H1 (cell line): Measurements from ENCODE around the gene SELENOI. TPM values are rescaled to one million over a fixed set of nuclear protein-coding genes. Genes with fewer than 3 reads are reported as not detected.

Experiments
- CTCF ChIA-PET: fragments of 300-600 bp; sonication (Branson Sonifier 250); formaldehyde crosslinking; loops from one replicate; lab custom pipeline; 2021; ENCODE audit not compliant: partially characterized antibody; lab: Charles Lee
- POLR2A ChIA-PET: fragments of 300-600 bp; sonication (Branson Sonifier 250); formaldehyde crosslinking; loops from one replicate; lab custom pipeline; 2021; ENCODE audit warnings: inconsistent platforms; ENCODE audit not compliant: partially characterized antibody; lab: Charles Lee
- DNase-seq, 2 experiments: peaks; one replicate each; pipeline versions ENCODE4 v3.0.0 to v3.0.0-alpha.2; 2010 to 2022; ENCODE audit warnings: low spot score in 2 of 2, low read depth in 1 of 2, mixed read lengths in 1 of 2
- FAIRE-seq: peaks from 2 replicates; lab custom pipeline; 2011; peaks lifted over from hg19 to GRCh38; lab: Jason Lieb, UNC
- H2AFZ ChIP-seq: 2 replicates; pipeline ENCODE4 v1.8.1; 2012; ENCODE audit warnings: low read length, inconsistent platforms
- H2AK5ac ChIP-seq: 2 replicates; pipeline ENCODE4 v1.6.1; 2013; ENCODE audit warnings: low read depth, low read length
- H2BK120ac ChIP-seq: replicated peaks from 2 replicates; pipeline ENCODE3; 2013; ENCODE audit warnings: low read depth, low read length, inconsistent platforms
- H2BK12ac ChIP-seq: 2 replicates; pipeline ENCODE4 v1.6.1; 2013; ENCODE audit warnings: low read depth, low read length
- H2BK15ac ChIP-seq: 2 replicates; pipeline ENCODE4 v1.6.1; 2013; ENCODE audit warnings: low read length
- H2BK20ac ChIP-seq: 2 replicates; pipeline ENCODE4 v1.6.1; 2013; ENCODE audit warnings: low read length
- H2BK5ac ChIP-seq: 2 replicates; pipeline ENCODE4 v1.6.1; 2013; ENCODE audit warnings: low read depth, low read length
- H3K14ac ChIP-seq: 2 replicates; pipeline ENCODE4 v1.6.1; 2013; ENCODE audit warnings: inconsistent platforms; ENCODE audit not compliant: insufficient read length
- H3K18ac ChIP-seq: 2 replicates; pipeline ENCODE4 v1.6.1; 2013; ENCODE audit warnings: low read length; ENCODE audit errors: extremely low read depth
- H3K23ac ChIP-seq: 2 replicates; pipeline ENCODE4 v1.6.1; 2013; ENCODE audit warnings: inconsistent platforms; ENCODE audit not compliant: insufficient read length
- H3K23me2 ChIP-seq: 2 replicates; pipeline ENCODE4 v1.6.1; 2013; ENCODE audit warnings: low read depth, low read length
- H3K27ac ChIP-seq: 2 replicates; pipeline ENCODE4 v1.6.1; 2011; ENCODE audit warnings: low read depth, low read length, inconsistent platforms
- H3K27me3 ChIP-seq, 4 experiments: replicated peaks in 1 of 4; 1 replicate in 1 of 4; 2 replicates in 3 of 4; pipeline versions ENCODE4 v1.6.1 to v1.8.1; 2011 to 2013; ENCODE audit warnings: low read length in 3 of 4, mild to moderate bottlenecking in 3 of 4, inconsistent platforms in 2 of 4, mixed read lengths in 2 of 4, moderate library complexity in 1 of 4; ENCODE audit not compliant: control insufficient read depth in 3 of 4, insufficient read depth in 3 of 4; ENCODE audit errors: extremely low read depth in 1 of 4
- H3K36me3 ChIP-seq, 4 experiments: 2 replicates each; pipeline versions ENCODE4 v1.6.1 to v1.8.1; 2011 to 2013; ENCODE audit warnings: mild to moderate bottlenecking in 4 of 4, low read length in 3 of 4, moderate library complexity in 2 of 4, control low read depth in 1 of 4, inconsistent platforms in 1 of 4; ENCODE audit not compliant: insufficient read depth in 4 of 4, control insufficient read depth in 2 of 4
- H3K4ac ChIP-seq: replicated peaks from 2 replicates; pipeline ENCODE3; 2013; ENCODE audit warnings: low read length, low read depth, mixed read lengths, inconsistent platforms; ENCODE audit not compliant: insufficient read length
- H3K4me1 ChIP-seq, 4 experiments: replicated peaks in 1 of 4; 1 replicate in 1 of 4; 2 replicates in 3 of 4; pipeline versions ENCODE4 v1.6.1 to v1.8.1; 2011 to 2013; ENCODE audit warnings: low read length in 3 of 4, inconsistent platforms in 2 of 4, mixed read lengths in 1 of 4; ENCODE audit not compliant: insufficient read depth in 4 of 4, control insufficient read depth in 3 of 4
- H3K4me2 ChIP-seq, 2 experiments: 2 replicates each; pipeline versions ENCODE4 v1.6.1 to v1.8.1; 2011 to 2013; ENCODE audit warnings: low read depth in 2 of 2, low read length in 2 of 2, control low read depth in 1 of 2, inconsistent platforms in 1 of 2, mild to moderate bottlenecking in 1 of 2; ENCODE audit not compliant: insufficient read depth in 1 of 2
- H3K4me3 ChIP-seq, 4 experiments: fragments of 200-600, 300-600 bp in 1 of 4; sonication (generic), shearing (Covaris generic), sonication (Bioruptor Twin) in 1 of 4; 2 replicates each; pipeline versions ENCODE4 v1.5.1 to v1.8.1; 2011 to 2016; ENCODE audit warnings: low read length in 4 of 4, low read depth in 3 of 4, control low read depth in 2 of 4, inconsistent platforms in 2 of 4, mild to moderate bottlenecking in 2 of 4, mixed read lengths in 1 of 4, moderate library complexity in 1 of 4; ENCODE audit not compliant: insufficient read depth in 2 of 4; ENCODE audit errors: extremely low read depth in 1 of 4
- H3K56ac ChIP-seq: replicated peaks from 2 replicates; pipeline ENCODE3; 2013; ENCODE audit warnings: low read depth, mild to moderate bottlenecking, mixed read lengths, low read length, inconsistent platforms; ENCODE audit not compliant: insufficient read length
- H3K79me1 ChIP-seq: 2 replicates; pipeline ENCODE4 v1.6.1; 2013; ENCODE audit warnings: low read depth, low read length, control low read depth
- H3K79me2 ChIP-seq, 2 experiments: 2 replicates each; pipeline versions ENCODE4 v1.6.1 to v1.8.1; 2012 to 2013; ENCODE audit warnings: low read length in 2 of 2, mild to moderate bottlenecking in 2 of 2, inconsistent platforms in 1 of 2; ENCODE audit not compliant: insufficient read depth in 2 of 2, control insufficient read depth in 1 of 2
- H3K9ac ChIP-seq, 4 experiments: replicated peaks in 1 of 4; 1 replicate in 1 of 4; 2 replicates in 3 of 4; pipeline versions ENCODE4 v1.6.1 to v1.8.1; 2011 to 2013; ENCODE audit warnings: low read depth in 3 of 4, low read length in 3 of 4, control low read depth in 2 of 4, mild to moderate bottlenecking in 2 of 4, moderate library complexity in 2 of 4, inconsistent platforms in 1 of 4; ENCODE audit errors: extremely low read depth in 1 of 4
- H3K9me3 ChIP-seq, 2 experiments: 2 replicates each; pipeline versions ENCODE4 v1.6.1 to v1.8.1; 2012 to 2013; ENCODE audit warnings: mild to moderate bottlenecking in 2 of 2, moderate library complexity in 2 of 2, control low read depth in 1 of 2, inconsistent platforms in 1 of 2, low read depth in 1 of 2, low read length in 1 of 2, mixed read lengths in 1 of 2; ENCODE audit not compliant: insufficient read depth in 2 of 2
- H4K20me1 ChIP-seq, 2 experiments: replicated peaks in 1 of 2; 2 replicates each; pipeline versions ENCODE3 to v1.8.1; 2011 to 2013; ENCODE audit warnings: inconsistent platforms in 2 of 2, low read length in 2 of 2, mild to moderate bottlenecking in 1 of 2; ENCODE audit not compliant: insufficient read depth in 2 of 2, control insufficient read depth in 1 of 2
- H4K5ac ChIP-seq: 2 replicates; pipeline ENCODE4 v1.6.1; 2013; ENCODE audit warnings: low read length, low read depth, mixed read lengths, inconsistent platforms; ENCODE audit not compliant: insufficient read length
- H4K8ac ChIP-seq: 2 replicates; pipeline ENCODE4 v1.8.0; 2013; ENCODE audit warnings: mild to moderate bottlenecking, moderate library complexity, low read length, inconsistent platforms; ENCODE audit not compliant: insufficient read depth; ENCODE audit errors: extremely low read depth
- H4K91ac ChIP-seq: replicated peaks from 2 replicates; pipeline ENCODE3; 2013; ENCODE audit warnings: low read length, mixed read lengths, inconsistent platforms; ENCODE audit not compliant: insufficient read length
- BRCA1 ChIP-seq: IDR thresholded peaks from 2 replicates; pipeline ENCODE4 v1.6.1; 2012; ENCODE audit warnings: low read depth, low read length, improper control_type of control experiment
- CBX8 ChIP-seq: fragments of 300-800, 300-1000 bp; sonication (generic); IDR thresholded peaks from 2 replicates; pipeline ENCODE4 v1.7.1; 2016; ENCODE audit warnings: low read depth, low read length, borderline replicate concordance
- GTF2F1 ChIP-seq: IDR thresholded peaks from 2 replicates; pipeline ENCODE4 v1.6.1; 2012; ENCODE audit warnings: low read depth, low read length, improper control_type of control experiment, borderline replicate concordance
- JUN ChIP-seq: IDR thresholded peaks from 2 replicates; pipeline ENCODE4 v1.6.1; 2011; ENCODE audit warnings: low read depth, mild to moderate bottlenecking, improper control_type of control experiment, low read length
- SIRT6 ChIP-seq: IDR thresholded peaks from one replicate; pipeline ENCODE4 v1.7.1; 2012; ENCODE audit warnings: low read length, inconsistent platforms
- SP1 ChIP-seq: IDR thresholded peaks from 2 replicates; pipeline ENCODE4 v1.6.1; 2011; ENCODE audit warnings: low read depth, low read length
- WGBS, 2 experiments: shearing (Covaris generic) in 1 of 2; methylation state at CpG; one replicate each; pipeline versions ENCODE4 v1.1.6 to v1.1.7; 2013 to 2015; ENCODE audit warnings: low lambda C conversion rate in 2 of 2, mixed read lengths in 2 of 2, inconsistent platforms in 1 of 2, low coverage in 1 of 2, missing lambda C conversion rate in 1 of 2; ENCODE audit not compliant: insufficient replicate concordance in 2 of 2, insufficient coverage in 1 of 2, insufficient read length in 1 of 2; ENCODE audit errors: extremely low coverage in 1 of 2, missing lambda C conversion rate in 1 of 2; 5-methylcytosine and 5-hydroxymethylcytosine counted together
- polyA plus RNA-seq, 7 experiments: library from polyadenylated mRNA; depleted of rRNA in 3 of 7; stranded (reverse) in 5 of 7; unstranded in 2 of 7; fragments of >200 nt in 5 of 7; fragments of 200-250 nt in 2 of 7; gene quantifications; 1 replicate in 5 of 7; 2 replicates in 1 of 7; 4 replicates in 1 of 7; pipeline versions ENCODE4 v1.2.1 to v1.2.3, GENCODE V29; 2011 to 2013; ENCODE audit warnings: missing spikeins in 2 of 7, mixed read lengths in 2 of 7
- total RNA-seq: library from RNA; stranded (reverse); fragmentation: NEBNext Ultra II Directional; extraction: Animal tissue kit (Norgen Biotek cat#: 25700); gene quantifications from 2 replicates; pipeline ENCODE4 v1.2.1, GENCODE V29; 2021

SELENOI gene
- total and polyA plus RNA-seq, 2 of the 8 experiments (the other 6 are each of a cell fraction or from before 2014, with no cell fraction given) = 15.9 to 63.8 TPM

DNA sequence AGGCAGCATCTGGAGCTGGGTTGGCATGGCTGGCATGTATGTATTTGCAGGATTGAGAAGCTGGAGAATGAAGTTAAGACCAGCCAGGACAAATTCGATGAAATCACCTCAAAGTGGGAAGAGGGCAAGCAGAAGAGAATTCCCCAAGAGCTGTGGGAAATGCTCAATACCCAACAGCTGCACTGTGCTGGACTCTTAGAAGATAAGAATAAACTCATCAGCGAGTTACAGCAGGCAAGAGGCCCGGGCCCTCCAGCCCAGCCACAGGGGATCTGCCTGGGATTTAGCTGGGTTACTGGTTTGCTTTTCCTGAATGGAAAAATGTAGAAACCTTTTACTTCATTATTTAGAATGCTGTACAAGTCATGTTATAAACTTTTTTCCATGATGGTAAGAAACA is 78.3 kb downstream of the SELENOI start:
- H3K79me2 ChIP-seq = no peaks in the 10 kb centered on the region
- POLR2A ChIA-PET = interaction anchor here (1.0 kb wide), 1 partner anchor 13 kb away, joined by 3 read pairs; no protein-coding TSS in a partner anchor
- H3K9ac ChIP-seq = no peak overlapping the region
- no peaks in the 10 kb centered on the region; a peak in 1 of 7 replicates for H3K27me3 ChIP-seq
- H3K18ac ChIP-seq = no peak overlapping the region
- H4K8ac ChIP-seq = no peak overlapping the region
- 63% methylated on average over 3 of the region's 3 CpGs; no CpG with 5 or more reads in 1 of the 2 experiments for WGBS, 2 experiments
- no peak overlapping the region for H2BK5ac ChIP-seq
- no peak overlapping the region for H4K91ac ChIP-seq
- H3K4ac ChIP-seq = no peak overlapping the region
- no peak overlapping the region for H4K5ac ChIP-seq
- no peak overlapping the region for H2BK12ac ChIP-seq
- H2AK5ac ChIP-seq = no peak overlapping the region
- TF ChIP-seq GTF2F1 (no peak), SIRT6 (no peak), SP1 (no peak), JUN (no peak), CBX8 (no peak), BRCA1 (no peak)
- TF ChIP-seq, all 59 proteins: peak for 0
- no peak overlapping the region for H3K14ac ChIP-seq
- no peaks in the 10 kb centered on the region for H3K36me3 ChIP-seq
- DNase-seq (peak in 1 of 2 experiments; percentile 23), FAIRE-seq (no peak)
- no peak overlapping the region for H3K4me2 ChIP-seq
- H2BK15ac ChIP-seq = no peak overlapping the region
- H3K27ac ChIP-seq = no peak overlapping the region
- peaks cover 0 to 6% (median under 1%) of the 10 kb centered on the region in 4 experiments; a peak in 1 of 7 replicates for H3K4me1 ChIP-seq
- H2BK20ac ChIP-seq = no peak overlapping the region
- no peaks in the 10 kb centered on the region for H3K23me2 ChIP-seq
- H3K79me1 ChIP-seq = no peaks in the 10 kb centered on the region
- no peaks in the 10 kb centered on the region for H3K9me3 ChIP-seq
- H2AFZ ChIP-seq = no peak overlapping the region
- H3K56ac ChIP-seq = no peak overlapping the region
- H3K23ac ChIP-seq = no peak overlapping the region
- H4K20me1 ChIP-seq = no peaks in the 10 kb centered on the region
- CTCF ChIA-PET = no interaction called here
- H3K4me3 ChIP-seq = no peak overlapping the region
- H2BK120ac ChIP-seq = no peak overlapping the region
